Activated CD8-positive, alpha-beta memory T cell treated with anti-CD3 and anti-CD28 coated beads for 4 hours (primary cell): ENCODE results near the gene TMEM190.
"Not testable (repeated sequence)": the region's sequence is repeated elsewhere in the genome, so short reads cannot be mapped to it uniquely, and the experiment has no call there.

Source experiments
- DNase-seq, 2 donors: peaks; one replicate each; pipeline ENCODE4 v3.0.0-alpha.2; 2020; ENCODE audit warnings: low read depth in 2 of 2

Gene TMEM190

GRCh38 chr19:55390461-55390880, 13.8 kb downstream of the TMEM190 start:
- DNase-seq = no peak

DNA sequence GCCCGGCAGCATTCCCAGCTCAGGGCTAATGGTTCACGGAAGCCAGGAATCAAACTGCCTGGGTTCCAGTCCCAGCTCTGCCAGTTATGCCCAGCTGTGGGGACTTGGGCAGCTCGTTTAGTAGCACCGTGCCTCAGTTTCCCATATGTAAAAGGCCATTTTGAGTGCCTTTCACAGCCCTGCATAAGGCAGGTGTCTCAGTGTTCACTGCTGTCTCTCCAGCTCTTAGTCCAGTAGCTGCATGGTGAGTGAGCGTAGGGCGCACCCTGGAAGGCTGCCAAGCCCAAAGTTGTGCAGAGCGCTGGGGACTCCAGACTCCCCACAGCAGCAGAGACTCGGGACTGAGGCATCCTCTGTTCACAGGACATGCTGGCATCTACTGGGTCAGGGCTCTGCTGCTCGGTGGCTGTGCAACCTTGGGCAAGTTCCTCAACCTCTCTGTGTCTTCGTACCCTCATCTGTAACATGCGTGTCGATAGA, 14.6 kb downstream of the TMEM190 start:
- no peak for DNase-seq

DNA sequence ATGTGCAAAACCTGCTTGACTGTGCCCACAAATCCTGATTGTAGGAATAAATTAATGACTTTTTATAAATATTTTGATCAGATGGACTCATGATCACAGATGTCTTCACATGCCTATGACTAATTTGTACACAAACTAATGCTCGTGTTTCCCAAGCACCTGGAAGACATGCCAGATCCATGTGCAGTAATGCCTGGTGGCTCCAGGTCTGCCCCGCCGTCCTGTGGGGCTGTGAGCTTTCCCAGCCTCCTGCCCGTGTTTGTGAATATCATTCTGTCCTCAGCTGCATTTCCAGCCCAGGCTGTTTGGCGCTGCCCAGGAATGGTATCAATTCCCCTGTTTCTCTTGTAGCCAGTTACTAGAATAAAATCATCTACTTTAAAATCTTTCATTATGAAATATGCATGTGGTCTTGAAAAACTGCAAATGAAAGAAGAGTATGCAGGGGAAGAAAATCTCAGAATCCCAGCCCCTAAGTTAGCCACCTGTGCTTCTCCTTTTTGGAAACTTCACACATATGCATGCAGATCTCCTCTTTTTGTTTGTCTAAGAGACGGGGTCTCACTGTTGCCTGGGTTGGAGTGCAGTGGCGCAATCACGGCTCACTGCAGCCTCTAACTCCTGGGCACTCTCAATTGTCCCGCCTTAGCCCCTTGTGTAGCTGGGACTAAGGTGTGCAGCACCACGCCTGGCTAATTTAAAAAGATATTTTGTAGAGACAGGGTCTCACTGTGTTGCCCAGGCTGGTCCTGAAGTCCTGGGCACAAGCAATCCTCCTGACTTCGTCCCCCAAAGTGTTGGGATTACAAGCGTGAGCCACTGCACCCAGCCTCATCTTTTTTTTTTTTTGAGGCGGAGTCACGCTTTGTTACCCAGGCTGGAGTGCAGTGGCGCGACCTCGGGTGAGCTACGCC, 15.3 kb downstream of the TMEM190 start:
- DNase-seq = no peak

DNA sequence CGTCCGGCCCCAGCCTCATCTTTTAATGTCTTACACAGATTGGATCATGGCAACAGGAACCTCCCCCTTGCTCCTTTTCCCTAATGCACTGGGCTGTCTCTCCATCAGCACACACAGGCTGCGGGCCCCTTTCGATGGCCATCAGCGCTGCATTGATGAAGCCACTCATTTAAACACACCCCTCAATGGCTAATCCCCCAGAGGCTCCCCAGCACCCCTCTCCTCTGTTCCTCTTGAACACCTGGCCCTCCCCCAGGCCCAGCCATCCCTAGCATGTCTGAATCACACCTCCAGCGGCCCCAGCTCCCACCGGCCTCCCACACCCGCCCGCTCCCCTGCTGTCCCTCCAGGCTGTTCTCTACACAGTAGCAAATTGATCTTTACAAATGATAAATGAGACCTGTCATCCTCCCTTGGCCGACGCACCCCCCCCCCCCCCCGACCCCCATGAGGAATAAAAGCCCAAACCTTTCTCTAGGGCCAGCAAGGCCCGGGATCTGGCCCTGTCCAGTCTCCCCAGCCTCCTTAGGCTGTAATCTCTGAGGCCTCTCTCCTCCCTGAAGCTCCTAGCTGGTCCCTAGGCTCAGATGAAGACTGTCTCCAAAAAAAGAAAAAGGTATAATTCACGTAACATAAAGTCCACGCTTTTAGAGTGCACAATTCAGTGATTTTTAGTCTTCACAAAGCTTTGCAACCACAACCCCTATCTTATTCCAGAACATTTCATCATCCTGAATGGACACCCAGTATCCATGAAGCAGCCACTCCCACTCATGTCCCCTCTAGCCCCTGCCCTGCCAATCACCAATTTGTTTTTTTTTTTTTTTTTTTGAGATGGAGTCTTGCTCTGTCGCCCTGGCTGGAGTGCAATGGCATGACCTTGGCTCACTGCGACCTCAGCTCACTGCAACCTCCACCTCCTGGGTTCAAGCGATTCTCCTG, 16.5 kb downstream of the TMEM190 start:
- DNase-seq = no peak

DNA sequence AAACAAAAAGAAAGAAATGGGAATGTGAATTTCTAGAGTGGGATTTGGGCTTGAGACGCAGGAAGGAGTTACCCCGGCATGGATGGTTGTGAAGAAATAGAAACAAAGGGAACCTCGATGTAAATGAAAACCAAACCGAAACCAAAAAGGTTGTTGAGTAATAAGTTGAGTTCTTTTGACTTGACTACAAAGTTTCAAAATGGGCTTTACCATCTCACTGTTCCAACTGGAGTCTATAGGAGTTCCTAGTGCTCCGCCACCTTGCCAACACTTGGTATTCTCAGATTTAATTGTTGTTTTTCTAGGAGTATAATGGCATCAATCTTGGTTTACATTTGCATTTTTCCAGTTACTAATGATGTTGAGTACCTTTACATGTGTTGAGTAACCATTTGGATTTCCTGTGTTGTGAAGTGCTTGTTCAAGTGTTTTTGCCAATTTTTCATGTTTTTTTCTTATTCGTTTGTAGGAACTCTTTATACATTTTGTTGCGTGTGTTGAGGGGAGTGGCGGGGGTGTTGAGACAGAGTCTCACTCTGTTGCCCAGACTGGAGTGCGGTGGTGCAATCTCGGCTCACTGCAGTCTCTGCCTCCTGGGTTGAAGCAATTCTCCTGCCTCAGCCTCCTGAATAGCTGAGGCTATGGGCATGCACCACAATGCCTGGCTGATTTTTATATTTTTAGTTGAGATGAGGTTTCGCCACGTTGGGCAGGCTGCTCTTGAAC, 21.7 kb downstream of the TMEM190 start:
- no peak for DNase-seq

DNA sequence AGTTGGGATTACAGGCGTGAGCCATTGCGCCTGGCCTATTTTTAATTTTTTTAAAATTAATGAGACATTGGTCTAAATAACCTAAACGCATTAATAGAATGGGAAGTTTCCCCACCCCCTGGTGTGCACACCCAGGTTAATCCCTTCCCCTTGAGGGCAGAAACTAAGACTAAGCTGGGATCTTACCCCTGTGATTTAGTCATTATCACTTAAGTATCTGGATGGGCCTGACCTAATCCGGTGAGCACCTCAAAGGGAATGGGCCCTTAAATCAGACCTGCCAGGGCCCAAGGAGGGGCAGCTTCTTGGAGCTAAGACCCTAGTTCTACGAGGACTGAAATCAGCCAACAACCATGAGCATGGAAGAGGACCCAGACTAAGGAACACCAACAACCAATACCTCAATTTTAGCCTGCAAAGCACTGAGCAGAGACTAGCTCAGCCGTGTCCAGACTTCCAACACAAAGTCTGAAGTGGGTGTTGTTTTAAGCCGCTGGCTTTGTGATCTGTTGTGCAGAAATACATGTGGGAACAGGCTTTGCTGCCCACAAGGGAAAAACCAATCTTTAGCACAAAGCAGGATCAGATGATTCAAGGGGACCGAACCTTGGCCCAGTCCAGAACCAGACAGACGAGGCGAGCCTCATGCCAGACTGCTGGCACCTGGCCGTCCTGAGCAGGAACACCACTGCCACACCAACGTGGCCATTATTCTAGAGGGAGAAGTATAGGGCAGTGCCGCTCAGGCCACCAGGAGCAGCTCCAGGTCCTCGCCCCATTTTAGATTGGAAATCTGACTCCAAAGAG, 23.9 kb downstream of the TMEM190 start:
- DNase-seq = no peak

- DNase-seq = not testable (repeated sequence)
These were observed 24.8 kb downstream of the TMEM190 start for GRCh38 chr19:55401390-55401789.

GRCh38 chr19:55402509-55402908, 25.9 kb downstream of the TMEM190 start:
- DNase-seq = no peak

GRCh38 chr19:55405638-55406037, 29.0 kb downstream of the TMEM190 start:
- no peak for DNase-seq

GRCh38 chr19:55406091-55406825, 29.6 kb downstream of the TMEM190 start:
- no peak for DNase-seq

DNA sequence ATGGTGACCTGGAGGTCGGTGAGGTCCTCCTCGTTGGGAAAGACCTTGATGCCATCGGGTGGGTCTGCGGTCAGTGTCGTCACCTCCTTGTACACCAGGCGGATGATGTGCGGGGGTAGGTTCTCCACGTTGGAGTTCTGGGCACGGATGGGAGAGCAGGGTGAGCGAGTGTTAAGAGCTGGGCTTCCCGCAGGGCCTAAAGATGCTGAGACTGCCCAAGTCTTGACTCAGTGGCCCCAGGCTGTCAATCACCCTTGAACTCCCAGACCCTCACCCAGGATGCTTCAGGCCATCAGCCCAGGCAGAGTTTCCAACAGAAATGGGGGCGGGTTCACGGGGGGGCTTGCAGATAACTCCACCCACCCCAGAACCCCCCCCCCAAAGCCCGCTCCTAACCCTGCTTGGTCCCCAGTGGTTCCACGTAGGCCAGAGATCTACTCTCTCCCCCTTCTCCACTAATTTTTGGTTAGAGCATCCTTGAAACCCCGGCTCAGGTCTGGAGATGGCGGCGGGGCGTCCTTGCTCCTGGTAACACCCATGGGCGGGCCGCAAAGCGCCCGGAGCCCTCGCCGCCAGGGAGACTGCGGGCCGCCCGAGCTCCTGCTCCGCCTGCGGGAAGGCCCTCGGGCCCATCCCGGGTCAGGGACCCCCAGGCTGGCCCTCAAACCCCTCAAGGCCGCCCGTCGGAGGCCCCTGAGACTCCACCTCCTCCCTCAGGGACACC, 30.4 kb downstream of the TMEM190 start:
- no peak for DNase-seq

GRCh38 chr19:55407550-55407799, 30.8 kb downstream of the TMEM190 start, which contains the start of gene UBE2S:
Gene UBE2S, minus strand, starts transcription at chr19:55407788. Its CDS starts 199 bp downstream, at chr19:55407589.
- not testable (repeated sequence) for DNase-seq

DNA sequence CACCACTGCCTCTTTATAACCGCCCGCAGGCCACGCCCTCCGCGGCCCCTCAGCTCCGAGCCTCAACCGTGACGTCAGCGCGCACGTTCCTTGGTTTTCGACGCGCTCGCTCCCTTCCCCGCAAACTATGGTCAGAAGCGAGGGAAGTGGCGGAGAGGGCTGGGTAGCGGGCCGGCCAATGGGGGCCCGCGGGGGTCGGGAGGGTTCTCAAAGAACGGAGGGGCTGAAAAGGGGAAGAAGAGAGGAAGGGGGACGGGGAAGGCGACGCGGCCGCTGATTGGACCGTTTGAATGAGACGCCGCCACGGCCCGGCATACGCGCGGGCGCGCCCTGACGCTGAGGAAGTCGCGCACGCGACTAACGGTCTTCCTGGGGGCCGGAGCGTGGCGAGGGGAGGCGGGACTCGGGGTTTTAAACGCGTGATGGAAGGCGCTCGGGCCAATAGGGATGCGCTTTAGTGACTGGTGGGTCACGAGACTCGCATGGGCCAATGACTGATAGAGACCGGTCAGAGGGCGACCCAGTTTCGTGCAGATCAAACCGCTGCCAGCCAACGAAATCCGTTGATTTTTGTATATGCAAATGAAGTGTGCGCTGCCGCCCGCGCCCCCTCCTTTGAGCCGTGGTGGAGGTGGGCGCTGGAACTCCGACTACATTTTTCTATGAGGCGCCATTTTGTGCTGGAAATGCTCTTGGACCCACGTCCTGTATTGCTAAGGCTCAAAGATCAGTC, 31.3 kb downstream of the TMEM190 start:
- DNase-seq = peak; percentile 92 to 95

- DNase-seq = no peak
These were observed 31.9 kb downstream of the TMEM190 start for GRCh38 chr19:55408533-55408872.

GRCh38 chr19:55409179-55409578, 32.6 kb downstream of the TMEM190 start:
- not testable (repeated sequence) for DNase-seq

GRCh38 chr19:55410168-55410567, 33.5 kb downstream of the TMEM190 start:
- no peak for DNase-seq

DNA sequence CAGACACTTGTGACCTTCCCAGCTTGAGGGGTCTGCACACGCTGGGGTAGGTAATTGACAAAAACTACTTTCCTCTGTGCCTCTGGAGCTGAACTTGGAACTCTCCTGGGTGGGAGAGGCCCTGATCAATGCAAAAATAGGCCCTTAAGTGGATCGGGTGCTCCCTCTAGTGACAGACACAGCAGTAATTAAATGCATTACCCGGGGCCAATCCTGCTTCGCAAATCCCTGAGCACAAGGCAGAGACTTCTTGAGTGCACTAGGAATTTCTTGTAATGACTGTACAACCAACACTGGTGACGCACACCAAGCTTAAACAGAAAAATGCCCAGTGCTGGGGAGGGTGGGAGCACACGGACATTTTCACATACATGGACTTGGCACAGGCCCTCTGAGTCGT, 41.6 kb downstream of the TMEM190 start:
- peak; percentile 13 to 23 for DNase-seq

DNA sequence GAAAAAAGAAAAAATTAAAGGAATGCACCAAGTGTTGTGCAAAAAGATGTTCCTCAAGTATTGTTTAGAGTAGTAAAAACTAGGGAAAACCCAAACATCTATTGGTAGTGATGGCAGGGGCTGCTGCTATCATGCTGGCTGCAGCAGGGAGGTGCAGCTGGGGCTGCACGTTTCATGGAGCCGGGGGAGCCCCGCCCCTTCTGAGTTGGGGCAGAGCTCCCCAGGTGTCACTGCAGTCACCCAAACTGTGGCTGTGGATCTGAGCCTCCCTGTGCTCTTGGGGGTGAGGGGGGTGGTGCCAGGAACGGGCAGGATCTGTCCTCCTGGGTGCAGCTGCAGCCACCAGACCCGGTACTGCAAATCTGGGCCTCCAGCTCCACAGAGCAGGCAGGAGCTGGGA, 42.5 kb downstream of the TMEM190 start:
- no peak for DNase-seq

DNA sequence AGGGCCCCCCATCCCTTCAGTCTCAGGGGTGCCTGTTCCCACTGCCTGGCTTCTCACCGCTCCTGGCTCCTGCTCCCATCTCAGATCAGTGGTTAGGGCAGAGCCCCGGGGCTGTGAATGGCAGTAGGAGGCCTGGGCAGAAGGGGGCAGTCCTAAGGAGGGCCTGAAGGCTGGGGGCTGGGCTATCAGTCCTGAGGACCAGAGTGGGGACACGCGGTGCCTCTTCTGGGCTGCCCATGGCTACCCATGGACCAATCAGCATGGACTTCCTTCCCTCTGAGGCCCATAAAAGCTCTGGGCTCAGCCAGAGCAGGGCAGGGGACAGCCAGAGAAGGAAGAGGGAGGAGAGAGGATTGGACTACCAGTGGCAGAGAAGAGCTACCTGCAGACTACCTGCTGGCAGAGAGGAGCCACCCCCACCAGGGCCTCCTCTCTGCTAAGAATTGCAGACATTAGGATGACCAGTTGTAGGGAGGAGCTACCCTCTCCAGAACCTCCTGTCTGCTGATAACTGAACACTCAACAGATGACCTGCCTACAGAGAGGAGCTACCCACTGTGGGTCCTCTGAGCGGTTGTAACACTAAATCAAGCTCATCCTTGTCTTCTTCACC, 43.1 kb downstream of the TMEM190 start:
- DNase-seq = no peak
